Prostate gland (tissue), 2 donors: ENCODE results near the gene SAMD3. TPM values are rescaled to one million over a fixed set of nuclear protein-coding genes. Genes with fewer than 3 reads are reported as not detected.

Source experiments
- DNase-seq: peaks from one replicate; pipeline ENCODE4 v3.0.0-alpha.2; 2019; ENCODE audit warnings: low spot score
- H3K27ac ChIP-seq, 2 donors: fragments of 200-600 bp; sonication (generic); 2 replicates each; pipeline ENCODE4 v1.5.1; 2017 to 2019
- H3K27me3 ChIP-seq: fragments of 200-600 bp; sonication (generic); replicated peaks from 2 replicates; pipeline ENCODE4 v1.5.1; 2019; ENCODE audit not compliant: insufficient read depth
- H3K36me3 ChIP-seq, 2 donors: fragments of 200-600 bp; sonication (generic); 1 replicate in 1 of 2; 2 replicates in 1 of 2; pipeline versions ENCODE4 v1.5.1 to v1.8.1; 2017 to 2019
- H3K4me1 ChIP-seq: fragments of 200-600 bp; sonication (generic); replicated peaks from 2 replicates; pipeline ENCODE4 v1.5.1; 2019
- H3K4me3 ChIP-seq, 2 donors: fragments of 200-600 bp; sonication (generic); 2 replicates each; pipeline ENCODE4 v1.5.1; 2017 to 2019
- H3K9me3 ChIP-seq: fragments of 200-600 bp; sonication (generic); 2 replicates; pipeline ENCODE4 v1.5.1; 2017
- POLR2A ChIP-seq: fragments of 450-650 bp; IDR thresholded peaks from one replicate; pipeline ENCODE4 v1.6.1; 2016; ENCODE audit warnings: antibody characterized with exemption, mild to moderate bottlenecking
- POLR2AphosphoS5 ChIP-seq: sonication (generic); formaldehyde crosslinking; IDR thresholded peaks from one replicate; pipeline ENCODE4 v1.6.1; 2017; ENCODE audit warnings: antibody characterized with exemption
- WGBS: methylation state at CpG from one replicate; pipeline ENCODE4 v1.1.5; 2018; 5-methylcytosine and 5-hydroxymethylcytosine counted together
- intact Hi-C: fragments of 100-400 bp; cut with DNase I; formaldehyde crosslinking; loops from one replicate; pipeline ENCODE4 v1.14.2; 2022
- total RNA-seq, 2 donors: library from RNA; depleted of rRNA; stranded (reverse); fragments of >200 nt; gene quantifications; one replicate each; pipeline ENCODE4 v1.1.0, GENCODE V29; 2016
- TF ChIP-seq, protein P1 (sequence below), 4 experiments: fragments of 200-600 bp in 2 of 4; fragments of 450-650 bp in 2 of 4; sonication (generic) in 2 of 4; IDR thresholded peaks; 1 replicate in 3 of 4; 2 replicates in 1 of 4; pipeline ENCODE4 v1.5.1; 2016 to 2019; ENCODE audit warnings: antibody characterized with exemption in 4 of 4, mild to moderate bottlenecking in 2 of 4, moderate library complexity in 2 of 4

The SAMD3 gene
- total RNA-seq, 2 donors from 2014 or later, result 3.6 TPM; not detected in 1

DNA sequence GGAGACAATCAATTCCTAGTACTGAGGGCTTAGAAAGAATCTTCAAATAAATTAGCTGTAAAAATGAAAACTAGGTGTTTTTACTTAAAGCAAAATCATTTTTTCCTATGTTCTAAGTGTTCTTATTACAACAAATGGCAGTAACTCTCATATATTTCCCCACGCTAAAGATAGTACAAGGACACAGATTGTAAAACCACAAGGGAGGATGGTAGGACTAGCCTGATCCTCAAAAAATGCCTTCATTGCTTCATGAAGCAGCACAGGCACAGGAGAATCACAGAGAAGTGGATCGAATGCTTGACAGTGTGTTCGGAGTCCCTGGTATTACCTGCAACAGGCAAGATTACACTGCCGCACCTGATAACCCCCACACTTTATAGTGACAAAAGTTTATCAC is 58.5 kb downstream of the SAMD3 start:
- DNase-seq, result no peak
- TF ChIP-seq POLR2AphosphoS5 (no peak), POLR2A (no peak)
- TF ChIP-seq, protein P1, sequence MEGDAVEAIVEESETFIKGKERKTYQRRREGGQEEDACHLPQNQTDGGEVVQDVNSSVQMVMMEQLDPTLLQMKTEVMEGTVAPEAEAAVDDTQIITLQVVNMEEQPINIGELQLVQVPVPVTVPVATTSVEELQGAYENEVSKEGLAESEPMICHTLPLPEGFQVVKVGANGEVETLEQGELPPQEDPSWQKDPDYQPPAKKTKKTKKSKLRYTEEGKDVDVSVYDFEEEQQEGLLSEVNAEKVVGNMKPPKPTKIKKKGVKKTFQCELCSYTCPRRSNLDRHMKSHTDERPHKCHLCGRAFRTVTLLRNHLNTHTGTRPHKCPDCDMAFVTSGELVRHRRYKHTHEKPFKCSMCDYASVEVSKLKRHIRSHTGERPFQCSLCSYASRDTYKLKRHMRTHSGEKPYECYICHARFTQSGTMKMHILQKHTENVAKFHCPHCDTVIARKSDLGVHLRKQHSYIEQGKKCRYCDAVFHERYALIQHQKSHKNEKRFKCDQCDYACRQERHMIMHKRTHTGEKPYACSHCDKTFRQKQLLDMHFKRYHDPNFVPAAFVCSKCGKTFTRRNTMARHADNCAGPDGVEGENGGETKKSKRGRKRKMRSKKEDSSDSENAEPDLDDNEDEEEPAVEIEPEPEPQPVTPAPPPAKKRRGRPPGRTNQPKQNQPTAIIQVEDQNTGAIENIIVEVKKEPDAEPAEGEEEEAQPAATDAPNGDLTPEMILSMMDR (IDR thresholded peaks at IDR 0.05), result no peak
- Histone ChIP-seq H3K27ac (no peak overlapping the region), H3K36me3 (no peaks in the 10 kb centered on the region), H3K4me1 (no peaks in the 10 kb centered on the region), H3K9me3 (no peaks in the 10 kb centered on the region), H3K27me3 (no peaks in the 10 kb centered on the region), H3K4me3 (no peak overlapping the region)
- intact Hi-C loops, result no loop called here
- 85% methylated on average over 4 of the region's 4 CpGs for WGBS

DNA sequence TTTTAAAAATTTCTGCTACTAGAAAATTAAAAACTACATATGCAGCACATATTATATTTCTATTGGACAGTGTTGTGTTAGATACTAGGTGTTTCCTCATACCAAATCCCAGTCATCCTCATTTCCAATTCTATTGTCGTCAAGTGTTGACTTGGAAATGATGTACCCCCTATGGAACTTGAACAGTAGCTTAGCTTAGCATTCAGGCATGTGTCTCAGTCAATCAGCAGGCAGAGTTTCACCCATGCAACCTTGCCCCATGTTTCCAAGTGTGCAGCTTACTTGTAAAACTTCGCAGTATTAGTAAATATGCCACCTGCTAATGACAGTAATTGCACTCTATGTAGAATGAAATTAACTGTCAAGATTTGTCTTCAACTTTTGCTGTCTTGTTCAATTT is 59.5 kb downstream of the SAMD3 start:
- H3K4me3 ChIP-seq, result no peak overlapping the region
- 86% methylated on average over 2 of the region's 2 CpGs for WGBS
- H3K4me1 ChIP-seq, result no peaks in the 10 kb centered on the region
- no peak for DNase-seq
- no peak overlapping the region for H3K27ac ChIP-seq
- H3K27me3 ChIP-seq, result no peaks in the 10 kb centered on the region
- intact Hi-C loops, result no loop called here
- TF ChIP-seq POLR2A, result no peak
- H3K9me3 ChIP-seq, result no peaks in the 10 kb centered on the region
- H3K36me3 ChIP-seq, result no peaks in the 10 kb centered on the region

DNA sequence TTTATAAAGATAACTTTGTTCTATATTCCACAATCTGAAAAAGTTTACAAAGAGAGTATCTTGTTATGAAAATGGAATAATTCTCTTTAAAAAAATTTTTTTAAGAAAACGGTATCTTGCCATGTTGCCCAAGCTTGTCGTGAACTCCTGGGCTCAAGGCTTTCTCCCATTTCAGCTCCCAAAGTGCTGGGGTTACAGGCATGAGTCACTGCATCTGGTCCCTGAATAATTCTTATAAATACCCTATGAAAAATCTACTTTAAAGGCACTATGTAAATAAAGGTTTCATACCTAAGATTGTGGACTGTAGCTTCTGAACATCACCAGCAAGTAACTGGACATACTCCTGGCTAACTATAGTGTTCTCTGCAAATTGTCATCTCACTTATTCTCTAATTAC is 60.3 kb downstream of the SAMD3 start:
- 78% methylated on average over 2 of the region's 2 CpGs for WGBS
- Histone ChIP-seq H3K36me3 (no peaks in the 10 kb centered on the region), H3K27ac (no peak overlapping the region), H3K27me3 (no peaks in the 10 kb centered on the region), H3K4me1 (no peaks in the 10 kb centered on the region), H3K4me3 (no peak overlapping the region), H3K9me3 (no peaks in the 10 kb centered on the region)
- DNase-seq, result no peak
- intact Hi-C loops, result no loop called here
- no peak for TF ChIP-seq POLR2A
- TF ChIP-seq POLR2AphosphoS5, result no peak
- TF ChIP-seq, protein P1 (IDR thresholded peaks at IDR 0.05), result no peak

DNA sequence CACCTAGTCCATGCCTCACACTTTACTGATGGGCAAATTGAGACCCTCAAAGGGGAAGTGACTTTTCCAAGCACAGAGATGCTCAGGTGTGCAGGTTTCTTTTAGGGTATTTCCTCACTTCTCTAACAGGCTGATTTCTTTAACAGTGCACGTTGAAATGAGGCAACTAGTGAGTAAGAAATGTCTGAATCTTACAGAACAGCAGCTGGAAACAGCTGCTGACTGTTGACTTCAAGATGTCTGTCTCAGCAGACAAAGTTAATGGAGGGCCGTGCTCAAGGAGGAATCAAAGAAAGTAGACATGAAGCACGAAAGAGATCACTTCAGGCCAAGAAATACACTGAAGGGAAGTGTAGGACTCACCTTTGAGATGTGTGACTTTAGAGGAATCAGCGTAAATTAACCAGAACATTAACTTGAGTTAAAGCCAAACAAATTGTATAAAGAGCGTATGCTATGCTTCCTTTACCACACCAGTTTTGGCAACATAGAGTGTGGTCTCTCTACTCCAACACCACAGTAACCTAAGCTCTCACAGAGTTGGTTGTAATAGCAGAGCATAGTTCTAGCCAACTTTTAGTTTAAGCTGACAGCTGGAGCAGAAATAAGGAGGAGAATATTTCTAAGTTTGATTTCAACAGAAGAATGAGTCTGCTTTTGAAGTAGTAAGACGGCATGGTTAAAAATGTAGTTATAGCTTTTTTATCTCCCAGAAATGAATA is 60.9 kb downstream of the SAMD3 start:
- intact Hi-C loops, result no loop called here
- 46% methylated on average over 6 of the region's 6 CpGs for WGBS
- no peaks in the 10 kb centered on the region for H3K27me3 ChIP-seq
- no peak overlapping the region for H3K27ac ChIP-seq
- H3K36me3 ChIP-seq, result no peaks in the 10 kb centered on the region
- no peak for DNase-seq
- no peak for TF ChIP-seq POLR2AphosphoS5
- TF ChIP-seq POLR2A, result no peak
- TF ChIP-seq, protein P1 (IDR thresholded peaks at IDR 0.05), result no peak
- no peaks in the 10 kb centered on the region for H3K9me3 ChIP-seq
- no peaks in the 10 kb centered on the region for H3K4me1 ChIP-seq
- H3K4me3 ChIP-seq, result no peak overlapping the region

DNA sequence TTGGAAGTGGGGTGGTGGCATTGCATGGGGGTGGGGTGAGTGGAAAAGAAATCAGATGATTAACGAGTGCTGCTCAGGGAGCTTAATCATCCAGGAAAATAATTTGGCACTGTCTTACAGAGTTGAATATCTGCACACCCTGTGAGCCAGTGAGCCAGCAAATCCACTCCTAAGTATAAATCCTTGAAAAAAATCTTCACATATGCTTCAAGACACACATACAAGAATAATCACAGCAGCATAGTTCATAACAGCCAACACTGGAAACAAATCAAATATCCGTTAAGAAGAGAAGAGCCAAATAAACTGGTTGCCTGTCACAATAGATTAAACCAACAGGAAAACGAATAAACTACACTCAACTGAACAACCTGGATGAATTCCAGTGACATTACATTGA is 62.8 kb downstream of the SAMD3 start:
- WGBS, result 27% methylated on average over 3 of the region's 3 CpGs
- H3K36me3 ChIP-seq, result no peaks in the 10 kb centered on the region
- H3K27ac ChIP-seq, result no peak overlapping the region
- H3K4me1 ChIP-seq, result no peaks in the 10 kb centered on the region
- H3K4me3 ChIP-seq, result no peak overlapping the region
- TF ChIP-seq POLR2AphosphoS5 (no peak), POLR2A (no peak)
- TF ChIP-seq, protein P1 (IDR thresholded peaks at IDR 0.05), result no peak
- intact Hi-C loops, result no loop called here
- no peak for DNase-seq
- H3K9me3 ChIP-seq, result no peaks in the 10 kb centered on the region
- H3K27me3 ChIP-seq, result no peaks in the 10 kb centered on the region
